GM21786 (cell line): ENCODE results near the gene SLC12A2.

Experiments
- ATAC-seq: cut with Tn5 transposase; IDR thresholded peaks from one replicate; pipeline ENCODE4 v1.9.1; 2021; ENCODE audit not compliant: unreplicated experiment

SLC12A2 gene

GRCh38 chr5:128083033-128083810, at the start of gene SLC12A2:
TSS of gene SLC12A2 (plus strand) at chr5:128083766. CDS start at chr5:128083955, 189 bp downstream.
- ATAC-seq: peak; percentile 59

- no peak for ATAC-seq
These were observed 47.9 kb upstream of the SLC12A2 start for GRCh38 chr5:128035689-128036088.

GRCh38 chr5:128036950-128037349, 46.6 kb upstream of the SLC12A2 start:
- ATAC-seq: no peak

- ATAC-seq: no peak
These were observed 44.9 kb upstream of the SLC12A2 start for GRCh38 chr5:128038643-128039042.

- ATAC-seq: no peak
These were observed 42.6 kb upstream of the SLC12A2 start for GRCh38 chr5:128040927-128041326.

GRCh38 chr5:128052780-128053179, 30.8 kb upstream of the SLC12A2 start:
- ATAC-seq: no peak

GRCh38 chr5:128053291-128053954, 30.1 kb upstream of the SLC12A2 start:
- no peak for ATAC-seq

- no peak for ATAC-seq
These were observed 22.8 kb upstream of the SLC12A2 start for GRCh38 chr5:128060644-128061385.

- no peak for ATAC-seq
These were observed 21.3 kb upstream of the SLC12A2 start for GRCh38 chr5:128062172-128062746.

GRCh38 chr5:128074171-128074570, 9.4 kb upstream of the SLC12A2 start:
- no peak for ATAC-seq

GRCh38 chr5:128074953-128075352, 8.6 kb upstream of the SLC12A2 start:
- ATAC-seq: no peak

GRCh38 chr5:128077526-128077925, 6.0 kb upstream of the SLC12A2 start:
- ATAC-seq: no peak

- no peak for ATAC-seq
These were observed 2.3 kb upstream of the SLC12A2 start for GRCh38 chr5:128081111-128081851.

- peak; percentile 13 for ATAC-seq
These were observed 974 bp upstream of the SLC12A2 start for GRCh38 chr5:128082551-128083032.

GRCh38 chr5:128083811-128084227, 253 bp downstream of the SLC12A2 start:
- peak; percentile 25 for ATAC-seq

- ATAC-seq: no peak
These were observed 932 bp downstream of the SLC12A2 start for GRCh38 chr5:128084228-128085167.

GRCh38 chr5:128085413-128085812, 1.8 kb downstream of the SLC12A2 start:
- ATAC-seq: no peak

- ATAC-seq: no peak
These were observed 8.0 kb downstream of the SLC12A2 start for GRCh38 chr5:128091579-128091978.

GRCh38 chr5:128092144-128092543, 8.6 kb downstream of the SLC12A2 start:
- no peak for ATAC-seq
